ENCODE results near the gene PAM.
"Not testable (repeated sequence)": the region's sequence is repeated elsewhere in the genome, so short reads cannot be mapped to it uniquely, and the experiment has no call there.

PAM gene

DNA sequence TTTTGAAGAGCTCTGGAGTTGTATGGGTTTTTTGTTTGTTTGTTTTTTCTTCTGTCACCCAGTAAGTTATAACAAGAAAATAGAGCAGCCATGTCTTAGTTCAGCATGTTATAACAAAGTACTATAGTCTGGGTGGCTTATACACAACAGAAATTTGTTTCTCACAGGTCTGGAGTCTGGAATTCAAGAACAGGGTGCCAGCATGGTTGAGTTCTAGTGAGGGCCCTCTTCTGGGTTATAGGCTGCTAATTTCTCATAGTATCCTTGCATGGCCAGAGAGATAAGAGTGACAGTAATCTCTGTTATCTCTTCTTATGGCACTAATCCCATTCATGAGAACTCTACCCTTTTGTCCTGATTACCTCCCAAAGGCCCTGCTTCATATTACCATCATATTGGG is 250.2 kb downstream of the PAM start:
- no peak for DNase-seq

DNA sequence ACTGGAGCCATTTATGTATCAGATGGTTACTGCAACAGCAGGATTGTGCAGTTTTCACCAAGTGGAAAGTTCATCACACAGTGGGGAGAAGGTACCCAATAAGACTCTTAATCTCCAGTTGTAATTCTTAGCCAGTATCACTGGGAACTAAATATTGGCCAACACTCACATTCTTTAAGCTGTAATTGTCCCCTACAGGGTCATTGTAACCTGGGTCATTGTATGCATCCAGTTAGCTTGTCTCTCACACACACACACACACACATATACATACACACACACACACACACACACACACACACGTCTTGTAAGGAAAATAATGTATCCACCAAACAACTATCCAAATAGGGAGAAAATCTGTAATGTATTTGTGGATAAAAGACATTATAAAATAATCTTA is 251.8 kb downstream of the PAM start:
- DNase-seq = no peak

- no peak for DNase-seq
Measured at GRCh38 chr5:103010168-103010567, 255.1 kb downstream of the PAM start.

DNA sequence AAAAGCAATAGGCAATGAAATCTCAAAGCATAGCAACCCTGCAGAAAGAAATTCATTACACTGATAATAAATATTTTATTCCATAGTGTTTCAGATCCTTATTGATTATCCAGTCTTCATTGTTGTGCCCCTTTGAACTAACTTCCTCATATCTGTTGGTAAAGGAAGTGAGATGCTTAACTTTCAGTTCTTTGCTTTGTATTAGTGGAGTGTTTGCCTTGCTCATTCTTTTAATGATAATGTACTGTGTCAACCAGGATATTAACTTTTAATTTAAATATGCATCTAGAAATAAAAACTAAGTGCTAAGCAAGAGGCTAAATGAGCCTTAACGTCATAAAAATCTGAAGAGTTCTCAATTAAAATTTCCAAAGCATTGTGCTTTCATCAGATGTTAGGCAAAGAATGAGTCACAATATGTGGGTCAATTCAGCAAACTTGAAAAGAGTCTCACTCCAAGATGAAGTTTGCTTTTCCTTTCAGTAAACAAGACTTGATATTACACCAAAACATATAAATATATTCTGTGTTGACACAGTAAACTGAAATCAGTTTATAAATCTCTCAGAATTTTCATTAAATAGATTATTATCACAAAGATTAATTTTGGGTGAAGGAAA is 258.9 kb downstream of the PAM start:
- no peak for DNase-seq

GRCh38 chr5:103014983-103015382 is 259.9 kb downstream of the PAM start:
- DNase-seq = no peak

GRCh38 chr5:103016167-103016566 is 261.1 kb downstream of the PAM start:
- DNase-seq = no peak

DNA sequence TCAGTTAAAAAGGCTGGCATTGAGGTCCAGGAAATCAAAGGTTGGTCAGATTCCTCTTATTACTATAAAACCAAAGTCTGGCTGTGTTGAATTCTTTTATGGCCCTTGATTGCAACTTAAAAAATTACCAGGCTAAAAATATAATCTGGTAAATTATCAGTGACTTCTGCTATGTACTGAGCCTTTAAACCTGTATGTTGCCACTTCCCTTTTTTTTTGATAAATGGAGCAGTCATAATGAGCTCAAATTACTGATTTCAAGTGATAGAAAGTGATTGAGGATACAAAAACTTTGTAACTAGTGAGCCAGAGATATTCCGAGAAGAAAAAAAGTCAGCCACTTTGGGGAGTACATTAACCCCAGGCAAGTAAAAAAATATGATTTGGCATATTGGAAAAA is 264.7 kb downstream of the PAM start:
- DNase-seq = no peak

DNA sequence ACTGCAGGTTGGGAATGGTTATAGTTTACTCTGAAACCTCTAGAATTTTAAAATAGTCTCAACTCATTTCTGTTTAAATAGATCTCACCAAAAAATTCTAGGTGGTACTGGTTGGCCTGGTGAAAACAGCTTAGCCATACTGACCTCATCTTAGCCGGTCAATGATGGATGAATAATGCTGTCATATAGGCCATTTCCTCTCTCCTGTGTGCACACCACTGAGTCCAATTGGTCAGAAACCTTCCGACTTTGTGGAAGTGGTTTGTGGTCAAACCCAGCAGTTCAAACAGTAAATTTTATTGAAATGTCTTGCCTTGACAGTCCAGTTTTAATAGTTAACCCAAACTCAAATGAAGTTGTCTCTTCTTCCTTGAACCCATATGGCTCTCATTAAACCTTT is 266.2 kb downstream of the PAM start:
- no peak for DNase-seq

- no peak for DNase-seq
Measured at GRCh38 chr5:103027267-103027666, 272.2 kb downstream of the PAM start.

- no peak for DNase-seq
Measured at GRCh38 chr5:103031607-103032006, 276.5 kb downstream of the PAM start.

GRCh38 chr5:103033696-103034095 is 278.6 kb downstream of the PAM start:
- no peak for DNase-seq

GRCh38 chr5:103034662-103035392 is 279.7 kb downstream of the PAM start:
- no peak for DNase-seq

GRCh38 chr5:103035701-103036100 is 280.6 kb downstream of the PAM start:
- no peak for DNase-seq

DNA sequence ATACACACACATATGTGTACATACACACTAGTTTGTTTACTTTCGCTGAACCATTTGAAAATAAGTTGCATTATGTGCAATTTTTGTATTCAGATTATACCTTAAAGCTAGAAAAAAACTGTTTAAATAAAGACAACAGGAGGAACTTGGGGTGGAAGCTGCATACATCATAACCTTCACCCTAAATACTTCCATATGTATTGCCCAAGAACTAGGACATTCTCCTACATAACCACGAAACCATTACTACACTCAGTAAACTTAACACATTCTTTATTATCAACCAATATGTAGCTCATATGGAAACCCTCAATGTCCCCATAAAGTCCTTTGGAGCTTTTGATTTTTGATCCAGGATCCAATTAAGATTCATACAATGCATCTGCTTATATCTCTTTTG is 281.5 kb downstream of the PAM start:
- no peak for DNase-seq

DNA sequence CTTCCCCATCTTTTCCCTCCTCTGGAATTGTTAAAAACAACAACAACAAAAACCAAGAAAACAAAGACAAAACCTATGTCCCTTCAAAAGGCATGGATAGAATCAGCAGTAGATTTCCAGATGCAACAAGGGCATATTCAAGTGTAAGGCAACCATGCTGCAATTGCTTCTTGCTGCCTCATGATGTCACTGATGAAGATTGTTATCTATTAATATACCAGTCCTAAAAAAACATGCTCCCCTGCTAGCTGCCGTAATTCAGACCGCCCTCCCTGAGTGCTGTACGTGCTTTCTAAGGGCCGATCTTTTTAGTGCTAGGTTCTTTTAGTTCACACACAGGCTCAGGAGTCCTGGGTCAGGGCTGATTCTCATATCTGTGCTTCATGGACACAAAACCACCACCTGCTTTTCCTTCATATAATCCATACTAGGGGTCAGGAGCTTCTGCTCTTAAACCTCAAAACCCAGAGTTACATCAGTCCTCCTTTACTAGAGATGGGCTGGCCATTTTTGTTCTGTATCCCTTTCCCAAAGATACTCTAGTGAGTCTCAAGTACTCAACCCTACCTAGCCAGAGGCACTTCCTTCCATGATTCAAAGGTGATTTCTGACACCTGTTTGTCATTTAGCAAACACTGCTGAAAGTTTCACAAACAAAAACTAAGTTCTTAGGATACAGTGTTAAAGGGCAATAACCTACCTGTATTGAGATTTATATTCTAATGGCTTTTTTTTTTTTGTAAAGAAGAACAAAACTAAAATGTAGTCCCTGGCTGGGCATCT is 282.8 kb downstream of the PAM start:
- DNase-seq = no peak

GRCh38 chr5:103041071-103041676 is 286.1 kb downstream of the PAM start:
- DNase-seq = no peak

DNA sequence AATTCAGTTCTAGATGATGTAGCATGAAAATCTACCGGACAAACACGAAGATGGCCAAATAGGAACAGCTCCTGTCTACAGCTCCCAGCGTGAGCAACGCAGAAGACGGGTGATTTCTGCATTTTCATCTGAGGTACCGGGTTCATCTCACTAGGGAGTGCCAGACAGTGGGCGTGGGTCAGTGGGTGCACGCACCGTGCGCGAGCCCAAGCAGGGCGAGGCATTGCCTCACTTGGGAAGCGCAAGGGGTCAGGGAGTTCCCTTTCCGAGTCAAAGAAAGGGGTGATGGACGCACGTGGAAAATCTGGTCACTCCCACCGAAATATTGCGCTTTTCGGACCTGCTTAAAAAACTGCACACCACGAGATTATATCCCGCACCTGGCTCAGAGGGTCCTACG is 291.6 kb downstream of the PAM start:
- not testable (repeated sequence) for DNase-seq

- no peak for DNase-seq
Measured at GRCh38 chr5:103057208-103058130, 302.4 kb downstream of the PAM start.

GRCh38 chr5:103059525-103059924 is 304.4 kb downstream of the PAM start:
- DNase-seq = no peak

DNA sequence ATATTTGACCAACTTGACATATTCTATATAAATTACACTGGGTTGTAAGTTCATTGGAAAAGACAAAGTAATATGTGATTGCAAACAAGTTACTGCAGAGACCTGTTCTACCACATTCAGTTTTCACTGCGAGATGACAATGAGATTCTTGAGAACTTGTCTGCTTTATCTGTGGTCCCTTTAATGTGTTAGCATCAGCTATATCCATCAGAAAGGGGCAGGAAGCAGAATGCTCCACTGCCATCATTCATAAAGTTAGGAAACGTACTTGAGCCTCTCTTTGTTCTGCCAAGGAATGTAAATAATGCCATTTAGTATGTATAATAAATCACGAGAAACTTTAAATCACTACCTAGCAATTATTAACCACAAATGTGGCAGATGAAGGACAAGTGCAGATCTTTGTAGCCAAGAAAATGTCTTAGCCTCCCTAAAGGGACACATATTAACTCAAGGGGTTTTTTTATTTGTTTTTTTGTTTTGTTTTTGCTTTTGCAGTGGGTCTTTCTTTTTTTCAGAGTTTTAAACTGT is 305.4 kb downstream of the PAM start:
- no peak for DNase-seq

DNA sequence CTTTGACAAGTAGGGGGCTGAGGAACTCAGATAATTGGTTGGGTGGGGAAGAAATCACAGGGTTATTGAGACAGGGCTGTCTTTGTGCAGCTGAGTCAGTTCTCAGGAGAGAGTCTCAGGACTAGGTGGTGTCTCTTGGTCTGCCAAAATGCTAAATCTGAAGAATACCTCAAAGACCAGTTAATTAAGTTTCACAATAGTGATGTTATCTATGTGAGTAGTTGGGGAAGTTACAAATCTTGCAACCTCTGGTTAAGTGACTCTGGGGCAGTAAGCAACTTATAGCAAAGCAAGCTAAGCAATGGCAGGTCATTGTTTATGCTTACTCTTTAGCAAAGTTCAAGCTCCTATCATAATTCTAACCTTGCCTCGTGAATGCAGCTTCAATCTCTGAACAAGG is 311.2 kb downstream of the PAM start:
- DNase-seq = no peak

GRCh38 chr5:103073500-103073899 is 318.4 kb downstream of the PAM start:
- DNase-seq = not testable (repeated sequence)

Measured in activated T-cell treated with anti-CD3 and anti-CD28 coated beads for 4 hours (primary cell).